ENCODE data around the gene MESD. TPM values are rescaled to one million over a fixed set of nuclear protein-coding genes. Genes with fewer than 3 reads are reported as not detected.
A peak's percentile ranks its signal among the peaks of the same experiment; 100 is the strongest.

MESD gene
- total and polyA plus RNA-seq, 3 experiments from 2014 or later: 25.7 to 35.5 (median 30.5) TPM

GRCh38 chr15:81011593-81011992 lies 22.0 kb upstream of the MESD start:
- no peak overlapping the region for H3K27ac ChIP-seq (ENCODE audit: low read depth, low read length)
- ChIA-PET CTCF (interaction anchor here (1.6 kb wide), 1 partner anchor 25 kb away, joined by 3 read pairs; no protein-coding TSS in a partner anchor), POLR2A (no interaction called here)
- Mint-ChIP-seq H3K27ac (peak overlapping the region in 2 of 8 donors; percentile 13 to 57), H3K27me3 (no peaks in the 10 kb centered on the region), H3K4me1 (peaks cover 30 to 52% (median 41%) of the 10 kb centered on the region in 3 donors), H3K36me3 (peaks cover 0 to 7% (median 4%) of the 10 kb centered on the region in 3 donors), H3K4me3 (no peak overlapping the region), H3K9me3 (no peaks in the 10 kb centered on the region)
- H3K4me1 ChIP-seq (ENCODE audit: insufficient read depth, low read length): no peaks in the 10 kb centered on the region
- no peaks in the 10 kb centered on the region for H3K27me3 ChIP-seq (ENCODE audit: insufficient read depth, low read length, poor library complexity, severe bottlenecking)
- no peak for DNase-seq
- no peaks in the 10 kb centered on the region for H3K9me3 ChIP-seq (ENCODE audit: low read length)
- H3K36me3 ChIP-seq (ENCODE audit: insufficient read depth, low read length): no peaks in the 10 kb centered on the region
- no peak overlapping the region for H3K4me3 ChIP-seq (ENCODE audit: low read length)

- Histone ChIP-seq H3K27me3 (ENCODE audit: insufficient read depth, low read length, poor library complexity, severe bottlenecking) (no peaks in the 10 kb centered on the region), H3K4me3 (ENCODE audit: low read length) (no peak overlapping the region), H3K36me3 (ENCODE audit: insufficient read depth, low read length) (no peaks in the 10 kb centered on the region), H3K9me3 (ENCODE audit: low read length) (no peaks in the 10 kb centered on the region), H3K27ac (ENCODE audit: low read depth, low read length) (no peak overlapping the region), H3K4me1 (ENCODE audit: insufficient read depth, low read length) (no peaks in the 10 kb centered on the region)
- H3K9me3 Mint-ChIP-seq: no peaks in the 10 kb centered on the region
- POLR2A ChIA-PET: no interaction called here
- H3K36me3 Mint-ChIP-seq: peaks cover 0 to 9% (median 7%) of the 10 kb centered on the region in 3 donors
- no peak overlapping the region for H3K4me3 Mint-ChIP-seq
- peaks cover 38 to 60% (median 55%) of the 10 kb centered on the region in 3 donors for H3K4me1 Mint-ChIP-seq
- no peak for DNase-seq
- no peaks in the 10 kb centered on the region for H3K27me3 Mint-ChIP-seq
- CTCF ChIA-PET: no interaction called here
- H3K27ac Mint-ChIP-seq: peak overlapping the region in 5 of 8 donors; percentile 23 to 61 (median 27)
Measured at GRCh38 chr15:81010086-81010485, 20.5 kb upstream of the MESD start.

- H3K4me1 ChIP-seq (ENCODE audit: insufficient read depth, low read length): peaks cover 12% of the 10 kb centered on the region
- no peak for DNase-seq
- ChIA-PET CTCF (no interaction called here), POLR2A (no interaction called here)
- Mint-ChIP-seq H3K27ac (peak overlapping the region in 5 of 8 donors; percentile 27 to 56 (median 40)), H3K36me3 (peaks cover 4 to 22% (median 6%) of the 10 kb centered on the region in 3 donors), H3K27me3 (no peaks in the 10 kb centered on the region), H3K9me3 (no peaks in the 10 kb centered on the region), H3K4me3 (no peak overlapping the region), H3K4me1 (peaks cover 52 to 71% (median 69%) of the 10 kb centered on the region in 3 donors)
- peaks cover 9% of the 10 kb centered on the region for H3K36me3 ChIP-seq (ENCODE audit: insufficient read depth, low read length)
- no peak overlapping the region for H3K4me3 ChIP-seq (ENCODE audit: low read length)
- H3K9me3 ChIP-seq (ENCODE audit: low read length): no peaks in the 10 kb centered on the region
- H3K27me3 ChIP-seq (ENCODE audit: insufficient read depth, low read length, poor library complexity, severe bottlenecking): no peaks in the 10 kb centered on the region
- no peak overlapping the region for H3K27ac ChIP-seq (ENCODE audit: low read depth, low read length)
Measured at GRCh38 chr15:81008312-81008711, 18.7 kb upstream of the MESD start.

- Histone ChIP-seq H3K9me3 (ENCODE audit: low read length) (no peaks in the 10 kb centered on the region), H3K27me3 (ENCODE audit: insufficient read depth, low read length, poor library complexity, severe bottlenecking) (no peaks in the 10 kb centered on the region), H3K4me1 (ENCODE audit: insufficient read depth, low read length) (peaks cover 20% of the 10 kb centered on the region), H3K36me3 (ENCODE audit: insufficient read depth, low read length) (peaks cover 11% of the 10 kb centered on the region), H3K27ac (ENCODE audit: low read depth, low read length) (no peak overlapping the region), H3K4me3 (ENCODE audit: low read length) (no peak overlapping the region)
- peaks cover 54 to 75% (median 72%) of the 10 kb centered on the region in 3 donors for H3K4me1 Mint-ChIP-seq
- H3K36me3 Mint-ChIP-seq: peaks cover 4 to 25% (median 6%) of the 10 kb centered on the region in 3 donors
- ChIA-PET CTCF (no interaction called here), POLR2A (no interaction called here)
- H3K27me3 Mint-ChIP-seq: no peaks in the 10 kb centered on the region
- H3K4me3 Mint-ChIP-seq: peak overlapping the region in 1 of 7 donors; percentile 42
- H3K9me3 Mint-ChIP-seq: no peaks in the 10 kb centered on the region
- peak overlapping the region in 5 of 8 donors; percentile 5 to 72 (median 51) for H3K27ac Mint-ChIP-seq
- DNase-seq: no peak
Measured at GRCh38 chr15:81007428-81008064, 17.9 kb upstream of the MESD start.

- H3K4me3 Mint-ChIP-seq: peak overlapping the region in 1 of 7 donors; percentile 72
- Histone ChIP-seq H3K27me3 (ENCODE audit: insufficient read depth, low read length, poor library complexity, severe bottlenecking) (no peaks in the 10 kb centered on the region), H3K4me1 (ENCODE audit: insufficient read depth, low read length) (peaks cover 24% of the 10 kb centered on the region), H3K36me3 (ENCODE audit: insufficient read depth, low read length) (peaks cover 11% of the 10 kb centered on the region), H3K27ac (ENCODE audit: low read depth, low read length) (no peak overlapping the region), H3K4me3 (ENCODE audit: low read length) (no peak overlapping the region), H3K9me3 (ENCODE audit: low read length) (no peaks in the 10 kb centered on the region)
- POLR2A ChIA-PET: interaction anchor here (0.7 kb wide), 1 partner anchor 102 kb away, joined by 6 read pairs; no protein-coding TSS in a partner anchor
- H3K27ac Mint-ChIP-seq: peak overlapping the region in 3 of 8 donors; percentile 6 to 41 (median 38)
- no peak for DNase-seq
- H3K9me3 Mint-ChIP-seq: no peaks in the 10 kb centered on the region
- H3K27me3 Mint-ChIP-seq: no peaks in the 10 kb centered on the region
- H3K4me1 Mint-ChIP-seq: peaks cover 49 to 69% (median 67%) of the 10 kb centered on the region in 3 donors
- CTCF ChIA-PET: no interaction called here
- peaks cover 4 to 28% (median 6%) of the 10 kb centered on the region in 3 donors for H3K36me3 Mint-ChIP-seq
Measured at GRCh38 chr15:81006124-81006523, 16.5 kb upstream of the MESD start.

- H3K4me3 ChIP-seq (ENCODE audit: low read length): no peak overlapping the region
- Mint-ChIP-seq H3K9me3 (no peaks in the 10 kb centered on the region), H3K4me1 (peaks cover 49 to 70% (median 62%) of the 10 kb centered on the region in 3 donors), H3K27ac (peak overlapping the region in 2 of 8 donors; percentile 81 to 88), H3K4me3 (peak overlapping the region in 6 of 7 donors; percentile 53 to 82 (median 74)), H3K27me3 (no peaks in the 10 kb centered on the region), H3K36me3 (peaks cover 4 to 32% (median 4%) of the 10 kb centered on the region in 3 donors)
- H3K27ac ChIP-seq (ENCODE audit: low read depth, low read length): no peak overlapping the region
- H3K4me1 ChIP-seq (ENCODE audit: insufficient read depth, low read length): peaks cover 43% of the 10 kb centered on the region
- no peaks in the 10 kb centered on the region for H3K9me3 ChIP-seq (ENCODE audit: low read length)
- H3K36me3 ChIP-seq (ENCODE audit: insufficient read depth, low read length): peaks cover 11% of the 10 kb centered on the region
- DNase-seq: no peak
- ChIA-PET POLR2A (no interaction called here), CTCF (interaction anchor here (1.5 kb wide), 1 partner anchor 263 kb away, joined by 5 read pairs; no protein-coding TSS in a partner anchor)
- no peaks in the 10 kb centered on the region for H3K27me3 ChIP-seq (ENCODE audit: insufficient read depth, low read length, poor library complexity, severe bottlenecking)
Measured at GRCh38 chr15:81003097-81003350, 13.4 kb upstream of the MESD start.

- H3K36me3 Mint-ChIP-seq: peaks cover 4 to 32% (median 4%) of the 10 kb centered on the region in 3 donors
- peaks cover 11% of the 10 kb centered on the region for H3K36me3 ChIP-seq (ENCODE audit: insufficient read depth, low read length)
- H3K9me3 ChIP-seq (ENCODE audit: low read length): no peaks in the 10 kb centered on the region
- peak overlapping the region in 2 of 8 donors; percentile 26 to 98 for H3K27ac Mint-ChIP-seq
- peak overlapping the region; percentile 32 for H3K4me3 ChIP-seq (ENCODE audit: low read length)
- H3K4me1 Mint-ChIP-seq: peaks cover 49 to 65% (median 58%) of the 10 kb centered on the region in 3 donors
- H3K4me1 ChIP-seq (ENCODE audit: insufficient read depth, low read length): peaks cover 46% of the 10 kb centered on the region
- ChIA-PET CTCF (interaction anchor here (1.1 to 1.9 kb wide), 4 partner anchors 32 to 264 kb away, joined by 3 to 8 read pairs (median 4); no protein-coding TSS in a partner anchor), POLR2A (interaction anchor here (2.2 to 4.0 kb wide), 2 partner anchors 12 to 264 kb away, joined by 5 to 29 read pairs; no protein-coding TSS in a partner anchor)
- H3K27me3 Mint-ChIP-seq: no peaks in the 10 kb centered on the region
- no peaks in the 10 kb centered on the region for H3K9me3 Mint-ChIP-seq
- no peak overlapping the region for H3K27ac ChIP-seq (ENCODE audit: low read depth, low read length)
- no peaks in the 10 kb centered on the region for H3K27me3 ChIP-seq (ENCODE audit: insufficient read depth, low read length, poor library complexity, severe bottlenecking)
- peak in 2 of 5 donors; percentile 8 to 47 for DNase-seq
- peak overlapping the region in 6 of 7 donors; percentile 64 to 75 (median 70) for H3K4me3 Mint-ChIP-seq
Measured at GRCh38 chr15:81002331-81003096, 12.9 kb upstream of the MESD start.

GRCh38 chr15:81002009-81002330 lies 12.4 kb upstream of the MESD start:
- H3K36me3 Mint-ChIP-seq: peaks cover 4 to 32% (median 4%) of the 10 kb centered on the region in 3 donors
- POLR2A ChIA-PET: interaction anchor here (2.2 to 4.0 kb wide), 2 partner anchors 11 to 264 kb away, joined by 5 to 29 read pairs; no protein-coding TSS in a partner anchor
- peak overlapping the region; percentile 32 for H3K4me3 ChIP-seq (ENCODE audit: low read length)

More at GRCh38 chr15:81002009-81002330, 12.4 kb upstream of the MESD start:
- Mint-ChIP-seq H3K27ac (peak overlapping the region in 6 of 8 donors; percentile 39 to 98 (median 77)), H3K4me3 (peak overlapping the region; percentile 71 to 87 (median 79)), H3K9me3 (peaks cover 0 to 2% (median 0%) of the 10 kb centered on the region in 5 donors), H3K27me3 (no peaks in the 10 kb centered on the region), H3K4me1 (peaks cover 45 to 60% (median 53%) of the 10 kb centered on the region in 3 donors)
- CTCF ChIA-PET: interaction anchor here (1.1 to 1.9 kb wide), 5 partner anchors 13 to 264 kb away, joined by 3 to 8 read pairs (median 4); no protein-coding TSS in a partner anchor
- H3K9me3 ChIP-seq (ENCODE audit: low read length): no peaks in the 10 kb centered on the region
- DNase-seq: no peak
- H3K27ac ChIP-seq (ENCODE audit: low read depth, low read length): no peak overlapping the region
- peaks cover 11% of the 10 kb centered on the region for H3K36me3 ChIP-seq (ENCODE audit: insufficient read depth, low read length)
- H3K4me1 ChIP-seq (ENCODE audit: insufficient read depth, low read length): peaks cover 46% of the 10 kb centered on the region
- H3K27me3 ChIP-seq (ENCODE audit: insufficient read depth, low read length, poor library complexity, severe bottlenecking): no peaks in the 10 kb centered on the region

Data from CD8-positive, alpha-beta memory T cell (primary cell).